T-helper 2 cell treated with Interferon-gamma antibody and Interleukin-4, amounts not matched to agents 100 ng/mL and 5 ng/mL, for 36 hours (primary cell): Measurements from ENCODE around the gene IDS. TPM values are rescaled to one million over a fixed set of nuclear protein-coding genes. Genes with fewer than 3 reads are reported as not detected.

Source experiments
- intact Hi-C: fragments of 100-400 bp; cut with micrococcal nuclease; formaldehyde crosslinking; loops from one replicate; pipeline ENCODE4 v1.15.1; 2023
- total RNA-seq: library from RNA; stranded (reverse); gene quantifications from 2 replicates; pipeline ENCODE4 v1.2.3, GENCODE V29; 2022

Gene IDS
- total RNA-seq, 1 donor from 2014 or later, result 48.8 TPM

DNA sequence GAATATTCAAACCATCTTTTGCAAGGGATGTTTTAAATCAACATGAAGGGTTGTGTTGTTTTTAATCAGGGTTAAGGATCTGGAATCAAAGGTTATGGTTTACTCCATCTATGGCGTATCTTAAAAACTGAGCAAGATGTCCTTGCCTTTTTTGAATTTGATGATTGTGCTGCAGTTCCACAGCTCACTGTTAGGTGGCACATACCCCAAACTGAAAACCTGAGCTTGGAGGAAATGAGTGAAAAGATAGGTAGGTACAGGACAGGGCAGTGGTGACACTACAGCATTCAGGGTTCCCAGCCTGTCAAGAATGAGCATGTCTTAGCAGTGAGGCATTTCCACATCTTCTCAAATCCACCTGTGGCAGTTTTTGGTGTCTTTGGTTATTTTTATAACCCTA is 22.6 kb upstream of the IDS start:
- intact Hi-C loops, result loop anchor here (2.0 to 10.0 kb wide), 2 partner anchors 15 to 1613 kb away; partner anchors contain the start of gene FMR1

DNA sequence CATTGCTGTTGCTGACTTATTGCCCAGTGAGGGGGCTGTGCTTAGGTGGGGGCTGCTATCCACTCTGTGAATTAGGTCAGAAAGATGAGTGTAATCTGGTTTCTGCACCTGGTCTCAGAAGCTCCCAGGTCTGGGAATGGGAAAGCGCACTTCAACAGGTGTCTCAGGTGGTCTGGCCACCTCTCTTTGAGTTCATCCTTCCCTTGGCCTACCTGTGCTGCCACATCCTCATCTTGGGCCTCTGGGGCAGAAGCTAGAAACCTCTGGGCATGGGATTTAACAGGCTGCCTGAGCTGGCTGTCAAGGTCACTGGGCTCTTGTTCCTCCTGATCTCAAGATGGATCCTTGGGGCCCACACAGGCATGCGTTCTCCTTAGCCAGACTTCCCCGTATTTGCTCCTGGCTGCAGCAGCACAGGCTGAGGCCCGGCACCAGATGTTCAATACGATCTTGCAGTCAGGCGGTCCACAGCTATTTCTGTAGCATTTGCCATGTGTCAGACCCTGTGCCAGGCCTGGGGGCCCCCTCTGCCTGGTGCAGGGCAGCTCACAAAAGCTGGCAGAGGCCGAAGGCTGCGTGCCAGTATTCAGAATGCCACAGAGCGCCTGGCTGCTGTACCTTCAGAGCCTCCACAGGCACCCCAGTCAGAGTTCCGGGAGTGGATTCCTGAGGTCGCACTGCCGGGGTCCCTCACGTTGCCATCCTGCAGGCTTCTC is 21.4 kb upstream of the IDS start:
- intact Hi-C loops, result loop anchor here (2.0 to 10.0 kb wide), 2 partner anchors 14 to 1612 kb away; partner anchors contain the start of gene FMR1

DNA sequence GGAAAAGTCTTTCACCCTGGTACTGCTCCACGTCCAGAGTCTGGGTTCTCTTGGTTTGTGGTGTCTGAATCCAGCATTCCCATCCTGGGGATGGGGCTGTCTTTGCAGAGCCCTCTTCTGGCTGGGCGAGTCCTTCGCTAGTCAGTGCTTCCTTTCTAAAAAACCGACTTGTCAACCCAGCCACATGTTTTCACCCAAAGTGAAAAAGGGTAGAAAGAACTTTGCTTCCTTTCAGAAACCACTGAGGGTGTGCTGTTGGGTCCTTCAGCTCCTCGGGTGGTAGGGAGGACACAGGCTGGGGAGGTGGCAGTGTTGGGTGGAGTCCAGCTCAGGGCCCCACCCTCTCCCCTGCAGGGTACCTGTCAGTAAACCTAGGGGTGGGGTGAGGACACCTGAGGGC is 20.8 kb upstream of the IDS start:
- intact Hi-C loops, result loop anchor here (2.0 to 10.0 kb wide), 2 partner anchors 13 to 1611 kb away; partner anchors contain the start of gene FMR1

DNA sequence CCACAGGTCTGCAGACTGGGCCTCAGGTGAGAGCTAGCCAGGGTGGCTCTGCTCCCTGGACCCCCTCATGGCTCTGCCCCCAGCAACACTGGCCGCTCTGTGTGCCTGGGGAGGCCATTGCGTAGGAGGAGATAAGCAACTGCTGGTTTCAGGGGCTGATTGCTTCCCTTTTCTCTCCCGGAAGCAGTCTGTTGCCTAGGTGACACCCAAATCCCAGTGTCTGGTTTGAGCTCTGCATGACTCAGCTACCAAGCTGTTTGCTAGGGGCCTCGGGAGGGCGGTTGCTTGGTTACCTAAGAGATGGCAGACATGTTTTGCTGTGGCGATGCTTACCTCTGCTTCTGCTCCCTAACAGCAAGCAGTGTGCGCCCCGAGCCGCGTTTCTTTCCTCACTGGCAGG is 20.3 kb upstream of the IDS start:
- intact Hi-C loops, result loop anchor here (10.0 kb wide), 1 partner anchor 1611 kb away; the partner anchor contains the start of gene FMR1

DNA sequence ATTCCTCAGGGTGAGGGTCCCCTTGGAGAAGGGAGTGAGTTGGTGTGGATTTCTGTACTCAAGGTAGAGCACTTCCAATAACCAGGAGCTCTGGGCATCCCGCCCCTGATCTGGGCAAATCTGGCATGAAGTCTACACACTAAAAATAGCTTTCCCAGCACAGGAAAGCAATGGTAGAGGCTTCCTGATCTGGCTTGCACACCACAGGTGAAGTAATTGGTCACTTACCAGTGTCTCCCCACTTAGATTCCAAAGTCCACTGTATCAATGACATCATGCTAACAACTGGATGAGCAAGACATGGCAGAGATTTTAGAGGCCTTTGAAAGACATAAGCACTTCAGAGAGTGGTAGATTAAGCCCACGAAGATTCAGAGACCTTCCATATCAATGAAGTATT is 17.8 kb upstream of the IDS start:
- intact Hi-C loops, result loop anchor here (2.0 to 10.0 kb wide), 2 partner anchors 18 to 1608 kb away; partner anchors contain the start of genes FMR1 and IDS

DNA sequence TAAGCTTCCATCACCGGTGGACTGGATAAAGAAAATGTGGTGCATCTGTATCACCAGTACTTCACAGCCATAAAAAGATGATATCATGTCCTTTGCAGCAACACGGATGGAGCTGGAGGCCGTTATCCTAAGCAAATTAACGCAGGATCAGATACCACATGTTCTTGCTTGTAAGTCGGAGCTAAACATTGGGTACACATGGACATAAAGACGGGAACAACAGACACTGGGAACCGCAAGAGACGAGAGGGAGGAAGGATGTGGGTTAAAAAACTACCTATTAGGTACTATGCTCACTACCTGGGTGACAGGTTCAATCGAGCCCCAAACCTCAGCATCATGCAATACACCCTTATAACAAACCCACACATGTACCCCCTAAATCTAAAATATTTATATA is 16.3 kb upstream of the IDS start:
- intact Hi-C loops, result loop anchor here (1.0 to 10.0 kb wide), 2 partner anchors 9 to 1607 kb away; partner anchors contain the start of gene FMR1

DNA sequence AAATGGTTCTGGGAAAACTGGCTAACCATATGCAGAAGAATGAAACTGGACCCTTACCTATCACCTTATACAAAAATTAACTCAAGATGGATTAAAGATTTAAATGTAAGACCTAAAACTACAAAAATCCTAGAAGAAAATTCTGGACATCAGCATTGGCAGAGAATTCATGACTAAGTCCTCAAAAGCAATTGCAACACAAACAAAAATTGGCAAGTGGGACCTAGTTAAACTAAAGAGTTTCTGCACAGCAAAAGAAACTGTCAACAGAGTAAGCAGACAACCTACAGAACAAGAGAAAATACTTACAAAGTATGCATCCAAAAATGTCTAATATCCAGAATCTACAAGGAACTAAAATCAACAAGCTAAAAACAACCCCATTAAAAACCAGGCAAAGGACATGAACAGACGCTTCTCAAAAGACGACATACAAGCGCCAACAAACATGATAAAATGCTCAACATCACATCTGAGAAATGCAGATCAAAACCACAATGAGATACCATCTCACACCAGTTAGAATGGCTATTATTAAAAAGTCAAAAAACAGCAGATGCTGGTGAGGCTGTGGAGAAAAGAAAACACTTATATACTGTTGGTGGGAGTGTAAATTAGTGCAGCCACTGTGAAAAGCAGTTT is 15.7 kb upstream of the IDS start:
- intact Hi-C loops, result loop anchor here (1.0 to 10.0 kb wide), 2 partner anchors 8 to 1606 kb away; partner anchors contain the start of gene FMR1

DNA sequence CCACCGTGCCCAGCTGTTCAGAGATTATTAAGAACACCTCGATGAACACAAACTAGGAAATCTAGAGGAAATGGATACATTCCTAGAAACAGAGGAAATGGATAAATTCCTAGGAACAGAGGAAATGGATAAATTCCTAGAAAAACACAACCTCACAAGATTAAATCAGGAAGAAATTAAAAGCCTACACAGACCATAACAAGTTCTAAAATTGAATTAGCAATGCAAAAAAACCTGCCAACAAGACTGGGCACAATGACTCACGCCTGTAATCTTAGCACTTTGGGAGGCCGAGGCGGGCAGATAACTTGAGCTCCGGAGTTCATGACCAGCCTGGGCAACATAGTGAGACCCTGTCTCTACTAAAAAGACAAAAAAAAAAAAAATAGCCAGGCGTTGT is 13.1 kb upstream of the IDS start:
- intact Hi-C loops, result loop anchor here (10.0 kb wide), 1 partner anchor 117 kb away; the partner anchor contains the start of gene TMEM185A

DNA sequence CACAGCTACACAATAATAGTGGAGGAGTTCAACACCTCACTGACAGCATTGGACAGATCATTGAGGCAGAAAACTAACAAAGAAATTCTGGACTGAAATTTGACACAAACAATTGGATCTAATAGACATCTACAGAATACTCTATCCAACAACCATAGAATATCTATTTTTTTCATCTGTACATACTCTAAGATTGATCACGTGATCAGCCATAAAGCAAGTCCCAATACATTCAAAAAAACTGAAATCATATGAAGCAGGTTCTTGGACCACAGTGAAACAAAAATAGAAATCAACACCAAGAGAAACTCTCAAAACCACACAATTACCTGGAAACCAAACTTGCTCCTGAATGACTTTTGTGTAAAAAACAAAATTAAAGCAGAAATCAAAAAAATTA is 12.2 kb upstream of the IDS start:
- intact Hi-C loops, result loop anchor here (10.0 kb wide), 1 partner anchor 117 kb away; the partner anchor contains the start of gene TMEM185A

DNA sequence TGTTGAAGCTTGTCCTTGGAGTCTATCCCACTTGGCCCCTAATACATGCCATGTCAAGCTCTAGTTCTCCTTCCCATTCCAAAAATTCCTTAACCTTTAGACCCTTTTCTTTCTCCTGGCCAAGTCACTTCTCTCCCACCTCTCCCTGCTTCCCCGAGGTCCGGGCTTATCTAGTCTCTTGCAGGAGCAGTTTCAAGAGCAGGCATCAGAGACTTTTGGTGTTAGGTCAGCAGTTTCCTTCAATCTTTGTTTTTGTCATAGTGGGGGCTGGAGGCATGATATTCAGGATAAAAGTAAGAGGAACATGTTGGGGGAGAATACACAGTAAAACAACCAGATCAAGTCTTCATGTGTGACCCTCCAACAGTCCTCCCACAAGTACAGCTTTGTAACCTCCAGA is 11.5 kb upstream of the IDS start:
- intact Hi-C loops, result loop anchor here (10.0 kb wide), 1 partner anchor 118 kb away; the partner anchor contains the start of gene TMEM185A

DNA sequence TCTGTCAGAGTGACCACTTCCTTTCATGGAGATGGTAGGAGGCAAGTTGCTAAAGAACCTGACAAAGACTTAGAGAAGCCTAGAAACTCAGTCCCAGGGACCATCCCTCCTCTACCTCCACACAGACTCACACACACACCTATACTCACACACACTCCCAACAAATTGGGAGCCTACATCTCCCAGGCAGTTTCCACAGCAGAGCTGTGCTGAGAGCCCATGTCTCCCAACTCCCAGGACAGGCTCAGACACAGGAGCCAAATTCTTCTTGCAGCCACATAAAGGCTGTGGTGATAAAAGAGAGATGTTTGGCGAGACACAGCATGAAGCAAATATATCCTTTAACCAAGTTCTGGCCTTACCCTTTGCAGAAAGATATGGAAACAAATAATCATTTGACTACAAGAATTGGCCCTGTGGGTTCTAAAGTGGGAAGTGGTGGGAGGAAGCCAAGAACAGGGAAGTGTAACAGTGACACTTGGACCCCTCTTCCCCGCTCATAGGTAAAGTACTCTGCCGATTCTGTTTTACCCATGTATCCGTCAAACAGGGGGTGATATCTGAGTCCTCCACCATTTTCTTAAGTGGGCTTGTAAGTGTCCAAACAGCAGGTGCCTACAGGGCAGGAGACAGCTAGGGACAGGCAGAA is 11.0 kb upstream of the IDS start:
- intact Hi-C loops, result loop anchor here (10.0 kb wide), 1 partner anchor 119 kb away; the partner anchor contains the start of gene TMEM185A

DNA sequence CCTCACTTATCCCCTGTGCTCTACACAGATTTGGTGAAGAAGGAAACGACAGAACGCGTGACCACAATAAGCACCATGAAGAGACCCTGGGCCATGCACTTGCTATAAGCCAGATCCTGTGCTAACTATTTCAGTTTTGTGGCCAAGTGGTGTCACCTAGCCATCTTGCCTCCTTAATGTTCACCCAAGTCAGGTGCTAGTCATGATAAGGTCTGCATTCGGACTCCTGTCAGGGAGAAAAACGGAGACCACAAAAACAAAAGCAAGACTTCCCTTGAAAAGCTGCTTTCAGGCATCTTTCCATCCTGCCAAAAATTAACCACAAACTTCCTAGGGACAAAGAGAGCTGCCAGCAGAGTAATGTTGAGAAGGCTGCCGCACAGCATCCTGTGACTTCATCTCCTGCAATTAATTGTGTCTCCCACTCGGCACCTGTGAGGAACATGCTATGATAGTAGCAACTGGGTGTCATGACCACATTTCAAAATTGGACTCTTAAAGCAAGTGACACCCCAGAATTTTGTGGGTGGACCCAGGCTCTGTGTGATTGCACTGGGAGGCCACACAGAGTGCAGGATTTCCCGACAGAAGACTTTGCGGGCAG is 8.8 kb upstream of the IDS start:
- intact Hi-C loops, result loop anchor here (2.0 to 10.0 kb wide), 2 partner anchors 13 to 121 kb away; partner anchors contain the start of gene TMEM185A

DNA sequence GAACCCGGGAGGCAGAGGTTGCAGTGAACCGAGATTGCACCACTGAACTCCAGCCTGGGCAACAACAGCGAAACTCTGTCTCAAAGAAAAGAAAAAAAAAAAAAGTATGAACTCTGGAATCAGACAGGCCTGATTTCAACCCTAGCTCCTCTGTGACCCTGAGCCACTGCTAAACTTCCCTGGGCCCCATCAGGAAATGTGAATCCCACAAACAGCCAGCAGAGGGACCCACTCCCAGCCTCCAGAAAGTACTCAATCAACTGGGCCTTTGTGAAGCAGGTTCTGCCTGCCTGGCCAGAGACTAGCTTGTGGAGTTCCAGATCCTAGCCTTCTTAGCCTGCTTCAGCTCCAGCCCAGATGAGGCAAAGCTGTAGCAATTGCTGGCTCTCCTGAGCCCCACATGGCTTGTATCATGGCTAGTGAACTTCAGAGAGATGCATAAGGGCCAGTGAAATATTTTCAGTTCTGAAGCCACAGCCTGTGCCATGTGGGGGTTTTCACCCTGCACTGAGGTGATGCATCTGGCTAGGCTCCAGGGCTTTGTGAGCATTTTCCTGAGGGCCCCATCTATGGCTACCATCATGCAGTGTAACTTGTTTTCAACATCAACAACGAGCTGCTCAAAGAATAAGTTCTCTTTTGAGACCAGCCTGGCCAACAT is 7.2 kb upstream of the IDS start:
- intact Hi-C loops, result loop anchor here (1.0 to 10.0 kb wide), 3 partner anchors 9 to 122 kb away; partner anchors contain the start of gene TMEM185A

DNA sequence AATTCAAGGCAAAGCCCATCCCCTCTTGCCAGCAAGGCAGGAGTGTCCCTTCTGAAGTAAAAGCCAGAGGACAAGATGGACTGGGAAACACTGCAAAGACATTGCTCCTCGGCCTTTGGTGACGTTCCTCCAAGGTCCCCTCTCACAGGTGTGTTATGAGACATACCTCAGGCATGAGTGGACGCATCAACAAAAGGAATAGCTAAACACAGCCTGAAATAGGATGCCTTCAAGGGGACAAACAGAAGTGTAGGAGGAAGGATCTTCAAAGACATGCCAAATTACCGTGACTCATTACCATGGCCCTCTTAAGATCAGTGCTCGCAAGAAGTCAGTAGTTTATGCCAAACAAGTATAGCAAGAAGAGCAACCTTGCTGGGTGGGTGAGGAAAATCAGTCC is 6.0 kb upstream of the IDS start:
- intact Hi-C loops, result loop anchor here (10.0 kb wide), 1 partner anchor 124 kb away; the partner anchor contains the start of gene TMEM185A

DNA sequence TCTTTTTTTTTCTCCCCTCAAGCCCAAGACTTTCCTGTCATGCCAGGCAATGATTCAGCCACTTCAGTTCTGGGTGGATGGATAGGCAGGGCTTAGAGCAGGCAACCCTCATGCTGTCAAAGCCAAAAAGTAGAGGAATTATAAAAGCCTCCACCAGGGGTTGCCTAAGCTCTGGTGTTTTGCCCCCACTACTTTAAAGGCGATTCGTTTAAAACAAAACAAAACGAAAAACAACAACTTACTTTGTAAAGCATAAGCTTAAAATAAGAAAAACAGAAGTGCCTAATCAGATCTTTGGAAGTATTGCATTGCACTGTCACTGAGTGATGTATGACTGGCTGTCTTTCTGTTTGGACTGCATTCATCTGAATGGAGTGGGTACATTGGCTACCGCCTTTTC is 5.3 kb upstream of the IDS start:
- intact Hi-C loops, result loop anchor here (10.0 kb wide), 1 partner anchor 124 kb away; the partner anchor contains the start of gene TMEM185A

DNA sequence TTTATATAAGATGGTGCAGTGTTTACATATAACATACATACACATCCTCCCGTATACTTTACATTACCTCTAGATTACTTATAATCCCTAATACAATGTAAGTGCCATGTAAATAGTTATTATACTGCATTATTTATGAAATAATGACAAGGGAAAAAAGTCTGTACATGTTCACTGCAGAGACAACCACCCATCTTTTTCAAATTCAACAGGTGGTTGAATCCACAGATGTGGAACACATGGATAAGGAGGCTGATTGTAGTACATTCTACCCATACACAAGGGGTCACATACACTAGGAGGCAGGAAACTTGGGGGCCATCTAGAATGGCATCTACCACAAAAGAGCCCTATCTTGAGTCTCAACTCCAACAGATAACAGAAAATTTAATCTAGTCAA is 3.4 kb upstream of the IDS start:
- intact Hi-C loops, result loop anchor here (10.0 kb wide), 1 partner anchor 1886 kb away; the partner anchor contains the start of gene VMA21

DNA sequence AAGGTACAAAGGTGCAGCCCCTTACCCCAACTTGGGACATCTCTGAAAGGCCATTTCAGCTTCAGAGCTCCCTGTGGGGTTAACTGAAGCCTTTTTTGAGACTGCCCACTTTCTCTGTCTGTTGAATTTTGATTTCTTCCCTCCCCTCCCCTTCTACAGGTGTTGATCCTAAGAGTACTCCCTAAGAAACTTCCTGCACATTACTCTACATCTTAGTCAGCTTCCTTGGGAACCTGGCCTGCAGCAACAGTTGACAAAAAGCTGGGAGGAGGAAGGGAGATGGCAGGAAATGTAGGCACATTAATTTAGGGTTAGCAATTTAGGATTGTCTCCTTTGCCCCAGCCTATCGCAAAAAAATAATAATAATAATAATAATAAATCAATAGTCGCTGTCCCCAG is 1.2 kb upstream of the IDS start:
- intact Hi-C loops, result loop anchor here (10.0 kb wide), 1 partner anchor 1888 kb away; the partner anchor contains the start of gene VMA21

DNA sequence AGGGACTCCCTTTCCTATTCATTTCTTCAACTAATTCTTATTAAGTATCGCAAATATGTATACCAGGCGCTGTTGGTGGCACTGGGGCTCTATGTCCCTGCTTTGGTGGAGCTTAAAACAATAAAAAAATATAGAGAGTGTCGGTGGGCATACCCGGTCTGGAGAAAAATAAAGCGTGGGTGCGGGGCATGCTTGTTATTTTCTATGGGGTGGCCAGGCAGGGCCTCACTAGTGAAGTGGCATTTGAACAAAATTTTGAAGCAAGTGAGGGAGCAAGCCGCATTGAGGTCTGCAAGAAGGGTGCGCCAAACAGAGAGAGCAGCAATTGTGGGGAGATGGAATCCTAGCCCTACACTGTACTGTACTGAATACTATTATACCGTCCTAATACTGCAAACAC is 565 bp upstream of the IDS start:
- intact Hi-C loops, result loop anchor here (2.0 to 10.0 kb wide), 3 partner anchors 17 to 1889 kb away; partner anchors contain the start of gene VMA21

DNA sequence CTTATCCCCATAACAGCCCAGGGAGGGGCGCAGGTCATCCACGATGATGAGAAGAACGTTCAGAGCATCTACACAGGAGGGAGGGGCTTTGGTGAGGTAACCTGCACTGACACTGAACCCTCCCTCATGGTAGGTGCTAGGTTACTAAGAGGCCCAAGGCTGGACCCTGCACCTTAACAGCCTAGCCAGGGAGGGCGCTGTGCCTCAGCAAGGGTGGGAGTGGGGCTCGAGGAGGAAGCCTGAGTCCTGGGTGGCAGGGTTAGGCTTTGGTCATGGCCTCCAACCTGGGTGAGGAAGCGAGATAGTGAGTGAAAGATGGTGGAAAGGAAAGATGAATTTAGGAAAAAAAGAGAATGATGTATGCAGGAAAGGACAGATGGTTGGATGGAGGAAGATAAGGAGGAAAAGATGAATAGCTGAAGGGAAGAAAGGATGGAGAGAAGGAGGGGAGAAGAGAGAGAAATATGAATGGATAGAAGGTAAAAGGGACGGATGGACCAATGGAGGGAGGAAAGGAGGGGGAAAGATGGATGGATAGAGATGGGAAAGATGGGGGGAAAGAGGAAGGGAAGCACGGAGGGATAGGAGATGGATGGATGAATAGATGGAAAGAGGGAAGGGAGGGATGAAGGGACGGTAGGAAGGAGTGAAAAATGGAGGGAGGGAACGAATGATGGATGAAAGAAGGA is 736 bp downstream of the IDS start:
- intact Hi-C loops, result loop anchor here (2.0 to 10.0 kb wide), 4 partner anchors 18 to 1890 kb away; partner anchors contain the start of genes HMGB3 and VMA21
